Fibroblast of pulmonary artery (primary cell): Measurements from ENCODE around the gene RBKS.

Experiments used
- DNase-seq: peaks from one replicate; pipeline ENCODE4 v3.0.0-alpha.2; 2010; ENCODE audit warnings: low read depth
- H3K4me3 ChIP-seq: replicated peaks from 2 replicates; pipeline ENCODE4 v1.5.1; 2011; ENCODE audit warnings: low read depth, mild to moderate bottlenecking, control low read depth, low read length, moderate library complexity
- TF ChIP-seq, protein P1 (sequence below): IDR thresholded peaks from 2 replicates; pipeline ENCODE4 v1.5.1; 2011; ENCODE audit warnings: mild to moderate bottlenecking, control low read depth, low read length, inconsistent platforms; ENCODE audit errors: missing control alignments

RBKS gene

DNA sequence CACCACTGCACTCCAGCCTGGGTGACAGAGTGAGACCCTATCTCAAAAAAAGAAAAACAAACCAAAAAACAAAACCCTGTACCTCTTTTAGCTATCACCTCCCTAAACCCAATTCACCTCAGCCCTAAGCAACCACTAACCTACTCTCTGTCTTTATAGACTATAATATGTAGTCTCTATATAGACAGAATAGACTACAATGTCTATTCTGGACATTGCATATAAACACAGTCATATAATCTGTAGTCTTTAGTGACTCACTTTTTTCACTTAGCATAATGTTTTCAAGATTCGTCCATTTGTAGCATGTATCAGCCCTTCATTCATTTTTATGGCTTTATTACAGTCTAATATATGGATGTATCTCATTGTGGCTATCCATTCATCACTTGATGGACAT is 155.9 kb downstream of the RBKS start:
- TF ChIP-seq, protein P1, sequence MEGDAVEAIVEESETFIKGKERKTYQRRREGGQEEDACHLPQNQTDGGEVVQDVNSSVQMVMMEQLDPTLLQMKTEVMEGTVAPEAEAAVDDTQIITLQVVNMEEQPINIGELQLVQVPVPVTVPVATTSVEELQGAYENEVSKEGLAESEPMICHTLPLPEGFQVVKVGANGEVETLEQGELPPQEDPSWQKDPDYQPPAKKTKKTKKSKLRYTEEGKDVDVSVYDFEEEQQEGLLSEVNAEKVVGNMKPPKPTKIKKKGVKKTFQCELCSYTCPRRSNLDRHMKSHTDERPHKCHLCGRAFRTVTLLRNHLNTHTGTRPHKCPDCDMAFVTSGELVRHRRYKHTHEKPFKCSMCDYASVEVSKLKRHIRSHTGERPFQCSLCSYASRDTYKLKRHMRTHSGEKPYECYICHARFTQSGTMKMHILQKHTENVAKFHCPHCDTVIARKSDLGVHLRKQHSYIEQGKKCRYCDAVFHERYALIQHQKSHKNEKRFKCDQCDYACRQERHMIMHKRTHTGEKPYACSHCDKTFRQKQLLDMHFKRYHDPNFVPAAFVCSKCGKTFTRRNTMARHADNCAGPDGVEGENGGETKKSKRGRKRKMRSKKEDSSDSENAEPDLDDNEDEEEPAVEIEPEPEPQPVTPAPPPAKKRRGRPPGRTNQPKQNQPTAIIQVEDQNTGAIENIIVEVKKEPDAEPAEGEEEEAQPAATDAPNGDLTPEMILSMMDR: no peak
- no peak overlapping the region for H3K4me3 ChIP-seq
- DNase-seq: no peak
